Erythroblast (primary cell): Measurements from ENCODE around the gene ST3GAL3.

Experiments
- GATA1 ChIP-seq: IDR thresholded peaks from 2 replicates; pipeline ENCODE4 v1.6.1; 2011; ENCODE audit warnings: low read depth, mild to moderate bottlenecking, control low read depth, low read length, moderate library complexity
- POLR2A ChIP-seq: IDR thresholded peaks from 2 replicates; pipeline ENCODE4 v1.6.1; 2011; ENCODE audit warnings: mild to moderate bottlenecking, low read length

DNA sequence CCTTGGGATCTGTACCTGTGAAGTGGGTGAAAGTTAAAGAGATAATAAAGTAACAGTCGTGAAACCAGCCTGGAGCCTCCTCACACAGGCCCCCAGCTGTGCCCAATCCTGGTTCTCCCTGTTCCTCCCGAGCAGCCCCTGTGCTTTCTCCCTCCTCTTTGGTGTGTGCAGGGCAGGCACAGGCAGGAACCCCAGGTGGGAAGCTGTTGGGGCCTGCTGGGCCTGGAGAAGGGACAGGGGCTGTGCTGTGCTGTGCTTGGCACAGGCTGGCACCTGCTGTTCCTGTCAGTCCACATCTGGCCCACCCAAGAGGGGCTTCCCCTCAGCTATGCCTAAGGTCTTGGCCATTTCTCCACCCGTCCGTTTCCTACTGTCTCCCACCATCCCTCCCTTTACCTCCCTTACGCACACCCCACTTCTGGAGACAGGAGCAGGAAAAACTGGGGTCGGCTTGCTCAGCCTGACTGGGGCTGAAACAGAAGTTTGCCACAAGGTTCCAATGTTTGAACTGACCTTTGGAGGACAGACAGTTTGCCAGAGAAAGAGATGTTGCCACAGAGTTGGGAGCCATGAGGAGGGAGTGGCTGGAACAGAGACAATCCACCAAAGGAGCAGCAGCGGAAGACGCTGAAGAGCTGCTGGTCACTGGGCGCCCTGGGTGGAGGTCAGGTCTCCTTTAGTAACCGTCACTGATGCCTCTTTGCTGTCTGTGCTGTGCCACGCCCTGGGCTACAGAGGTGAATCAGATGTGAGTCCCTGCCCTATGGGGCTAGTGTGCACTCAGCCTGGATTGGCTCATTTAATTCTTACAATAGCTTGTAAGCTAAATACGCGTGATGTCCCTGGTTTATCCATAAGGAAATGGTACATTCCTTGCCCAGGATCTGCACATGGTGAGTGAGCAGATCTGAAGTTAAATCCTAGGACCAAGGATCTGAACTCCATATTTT is 207.5 kb downstream of the ST3GAL3 start:
- TF ChIP-seq POLR2A = no peak
- no peak for TF ChIP-seq GATA1
